IMR-90 (cell line): ENCODE measurements around the gene CNPY1. TPM values are rescaled to one million over a fixed set of nuclear protein-coding genes. Genes with fewer than 3 reads are reported as not detected.

Source experiments
- ATAC-seq: fragments of 200-7000 bp; cut with Tn5 transposase; 2 replicates; pipeline ENCODE4 v1.9.1; 2020; ENCODE audit warnings: low read depth, mild to moderate bottlenecking, moderate library complexity
- BruUV-seq: library from RNA; stranded (reverse); fragments of 400-500 nt; replicated peaks from 2 replicates; lab custom pipeline; 2021; lab: Mats Ljungman, UMichigan
- CTCF ChIA-PET: fragments of 300-600 bp; formaldehyde crosslinking; extraction: SDS; loops from one replicate; lab custom pipeline; 2021; ENCODE audit warnings: antibody characterized with exemption; lab: Yijun Ruan, JAX
- POLR2A ChIA-PET: fragments of 300-600 bp; sonication (Branson Sonifier 250); formaldehyde crosslinking; loops from one replicate; lab custom pipeline; 2022; ENCODE audit warnings: antibody characterized with exemption; ENCODE audit not compliant: unreplicated experiment; lab: Charles Lee
- DNase-seq: peaks from one replicate; pipeline ENCODE4 v3.0.0; 2013
- H2AFZ ChIP-seq: replicated peaks from 2 replicates; pipeline ENCODE3; 2013; ENCODE audit warnings: low read length, mild to moderate bottlenecking; ENCODE audit not compliant: poor library complexity
- H2AK5ac ChIP-seq: 2 replicates; pipeline ENCODE4 v1.6.1; 2013; ENCODE audit warnings: low read depth, low read length, inconsistent platforms
- H2AK9ac ChIP-seq: replicated peaks from 2 replicates; pipeline ENCODE3; 2013; ENCODE audit warnings: mild to moderate bottlenecking, low read depth, low read length, moderate library complexity; ENCODE audit not compliant: poor library complexity
- H2BK120ac ChIP-seq: 2 replicates; pipeline ENCODE4 v1.6.1; 2013; ENCODE audit warnings: low read depth, low read length, inconsistent platforms
- H2BK15ac ChIP-seq: 3 replicates; pipeline ENCODE4 v1.6.1; 2013; ENCODE audit warnings: low read depth, low read length, inconsistent platforms
- H2BK20ac ChIP-seq: 2 replicates; pipeline ENCODE4 v1.6.1; 2013; ENCODE audit warnings: low read depth, mild to moderate bottlenecking, inconsistent platforms, low read length, moderate library complexity
- H2BK5ac ChIP-seq: 2 replicates; pipeline ENCODE4 v1.6.1; 2013; ENCODE audit warnings: mild to moderate bottlenecking, low read depth, low read length, inconsistent platforms; ENCODE audit not compliant: poor library complexity, severe bottlenecking
- H3K14ac ChIP-seq: replicated peaks from 2 replicates; pipeline ENCODE4 v1.6.1; 2013; ENCODE audit warnings: low read depth, low read length, inconsistent platforms
- H3K18ac ChIP-seq: 2 replicates; pipeline ENCODE4 v1.6.1; 2013; ENCODE audit warnings: low read depth, low read length, control low read depth
- H3K23ac ChIP-seq: 2 replicates; pipeline ENCODE4 v1.6.1; 2013; ENCODE audit warnings: low read depth, low read length, inconsistent platforms
- H3K27ac ChIP-seq: 2 replicates; pipeline ENCODE4 v1.5.1; 2013; ENCODE audit warnings: mild to moderate bottlenecking, control low read depth, low read length; ENCODE audit not compliant: insufficient read depth
- H3K27me3 ChIP-seq: 2 replicates; pipeline ENCODE4 v1.6.1; 2013; ENCODE audit warnings: low read length; ENCODE audit not compliant: control insufficient read depth, insufficient read depth
- H3K36me3 ChIP-seq: 2 replicates; pipeline ENCODE4 v1.6.1; 2013; ENCODE audit warnings: low read length, mixed read lengths; ENCODE audit not compliant: control insufficient read depth, insufficient read depth
- H3K4ac ChIP-seq: 2 replicates; pipeline ENCODE4 v1.6.1; 2013; ENCODE audit warnings: low read depth, low read length, inconsistent platforms
- H3K4me1 ChIP-seq: 2 replicates; pipeline ENCODE4 v1.6.1; 2013; ENCODE audit warnings: low read length, mixed read lengths; ENCODE audit not compliant: control insufficient read depth, insufficient read depth
- H3K4me2 ChIP-seq: 2 replicates; pipeline ENCODE4 v1.6.1; 2013; ENCODE audit warnings: low read depth, mild to moderate bottlenecking, control low read depth, low read length, moderate library complexity
- H3K4me3 ChIP-seq: 2 replicates; pipeline ENCODE4 v1.5.1; 2013; ENCODE audit warnings: low read depth, mild to moderate bottlenecking, control low read depth, low read length, moderate library complexity; ENCODE audit not compliant: insufficient read depth
- H3K56ac ChIP-seq: 2 replicates; pipeline ENCODE4 v1.6.1; 2013; ENCODE audit warnings: low read length, inconsistent platforms; ENCODE audit not compliant: insufficient read depth; ENCODE audit errors: extremely low read depth
- H3K79me1 ChIP-seq, 2 experiments: 2 replicates each; pipeline ENCODE4 v1.6.1; 2013; ENCODE audit warnings: low read length in 2 of 2, inconsistent platforms in 1 of 2, low read depth in 1 of 2
- H3K9ac ChIP-seq: 2 replicates; pipeline ENCODE4 v1.6.1; 2013; ENCODE audit warnings: low read depth, low read length, control low read depth
- H3K9me1 ChIP-seq: 2 replicates; pipeline ENCODE4 v1.6.1; 2013; ENCODE audit warnings: low read length, inconsistent platforms; ENCODE audit not compliant: insufficient read depth
- H3K9me3 ChIP-seq: 2 replicates; pipeline ENCODE4 v1.6.1; 2013; ENCODE audit warnings: low read length; ENCODE audit not compliant: control insufficient read depth, insufficient read depth
- H4K20me1 ChIP-seq: 2 replicates; pipeline ENCODE4 v1.6.1; 2013; ENCODE audit warnings: low read length, inconsistent platforms; ENCODE audit not compliant: insufficient read depth
- H4K5ac ChIP-seq: 2 replicates; pipeline ENCODE4 v1.6.1; 2013; ENCODE audit warnings: mild to moderate bottlenecking, low read depth, low read length, control low read depth
- H4K8ac ChIP-seq, 2 experiments: 2 replicates each; pipeline ENCODE4 v1.6.1; 2013; ENCODE audit warnings: low read depth in 2 of 2, low read length in 2 of 2, control low read depth in 1 of 2, inconsistent platforms in 1 of 2
- H4K91ac ChIP-seq: 2 replicates; pipeline ENCODE4 v1.6.1; 2013; ENCODE audit warnings: low read depth, low read length, inconsistent platforms; ENCODE audit not compliant: insufficient read depth
- BHLHE40 ChIP-seq: fragments of 150-350 bp; IDR thresholded peaks from 2 replicates; pipeline ENCODE4 v1.6.1; 2016; ENCODE audit warnings: mild to moderate bottlenecking, low read depth, low read length
- CEBPB ChIP-seq: IDR thresholded peaks from 2 replicates; pipeline ENCODE4 v1.6.1; 2012; ENCODE audit warnings: low read depth, low read length, improper control_type of control experiment
- CHD1 ChIP-seq: IDR thresholded peaks from 2 replicates; pipeline ENCODE4 v1.6.1; 2012; ENCODE audit warnings: low read depth, low read length, improper control_type of control experiment
- MAFK ChIP-seq: IDR thresholded peaks from 2 replicates; pipeline ENCODE4 v1.6.1; 2012; ENCODE audit warnings: low read depth, low read length, improper control_type of control experiment
- MAZ ChIP-seq: IDR thresholded peaks from 2 replicates; pipeline ENCODE4 v1.6.1; 2012; ENCODE audit warnings: low read depth, mild to moderate bottlenecking, low read length, improper control_type of control experiment, moderate library complexity, borderline replicate concordance
- MXI1 ChIP-seq: IDR thresholded peaks from 2 replicates; pipeline ENCODE4 v1.6.1; 2012; ENCODE audit warnings: low read depth, mild to moderate bottlenecking, low read length, moderate library complexity, borderline replicate concordance
- NFE2L2 ChIP-seq: fragments of 150-350 bp; IDR thresholded peaks from 2 replicates; pipeline ENCODE4 v1.6.1; 2016; ENCODE audit warnings: low read depth, mild to moderate bottlenecking, low read length
- POLR2A ChIP-seq: IDR thresholded peaks from 2 replicates; pipeline ENCODE4 v1.6.1; 2012; ENCODE audit warnings: mild to moderate bottlenecking, low read depth, low read length
- RAD21 ChIP-seq: IDR thresholded peaks from 2 replicates; pipeline ENCODE4 v1.6.1; 2012; ENCODE audit warnings: low read length, improper control_type of control experiment
- RCOR1 ChIP-seq: IDR thresholded peaks from 2 replicates; pipeline ENCODE4 v1.6.1; 2012; ENCODE audit warnings: mild to moderate bottlenecking, low read length, improper control_type of control experiment; ENCODE audit not compliant: insufficient replicate concordance
- RFX5 ChIP-seq: IDR thresholded peaks from 2 replicates; pipeline ENCODE4 v1.8.0; 2012; ENCODE audit warnings: low read depth, mild to moderate bottlenecking, low read length, moderate library complexity
- SMC3 ChIP-seq: fragments of 150-350 bp; IDR thresholded peaks from 2 replicates; pipeline ENCODE4 v1.6.1; 2016; ENCODE audit warnings: low read depth, mild to moderate bottlenecking, antibody characterized with exemption, low read length, moderate library complexity
- WGBS, 2 experiments: methylation state at CpG; one replicate each; pipeline versions ENCODE4 v1.1.5 to v1.1.7; 2013; ENCODE audit warnings: missing lambda C conversion rate in 2 of 2; ENCODE audit not compliant: insufficient read length in 1 of 2; ENCODE audit errors: extremely low coverage in 2 of 2; 5-methylcytosine and 5-hydroxymethylcytosine counted together
- dilution Hi-C: fragments of 300-500 bp; cut with HindIII; formaldehyde crosslinking; loops from one replicate; pipeline ENCODE4 v1.14.3; 2018; ENCODE audit warnings: low sequenced_read_pairs; ENCODE audit not compliant: unreplicated experiment
- in situ Hi-C: fragments of 300-500 bp; cut with MboI; formaldehyde crosslinking; loops from 3 replicates; pipeline ENCODE4 v1.14.3; 2019; ENCODE audit warnings: low sequenced_read_pairs, inconsistent platforms, mixed read lengths
- intact Hi-C: fragments of 100-400 bp; cut with micrococcal nuclease; formaldehyde crosslinking; loops from 2 replicates; pipeline ENCODE4 v1.10.0; 2022
- polyA plus RNA-seq, 3 experiments: library from polyadenylated mRNA; depleted of rRNA; stranded (reverse); fragments of >200 nt; gene quantifications; 2 replicates each; pipeline ENCODE4 v1.2.3, GENCODE V29; 2012; ENCODE audit warnings: low replicate concordance in 1 of 3
- total RNA-seq: library from RNA; depleted of rRNA; stranded (reverse); fragments of >200 nt; gene quantifications from 2 replicates; pipeline ENCODE4 v1.2.3, GENCODE V29; 2012
- TF ChIP-seq, protein P1 (sequence below): fragments of 150-350 bp; IDR thresholded peaks from 2 replicates; pipeline ENCODE4 v1.6.1; 2017; ENCODE audit warnings: mild to moderate bottlenecking, antibody characterized with exemption, low read length, low read depth
- TF ChIP-seq, protein P2 (sequence below): fragments of 150-350 bp; IDR thresholded peaks from 2 replicates; pipeline ENCODE4 v1.6.1; 2016; ENCODE audit warnings: low read depth, mild to moderate bottlenecking, low read length, moderate library complexity, borderline replicate concordance

Gene CNPY1
- total and polyA plus RNA-seq, 2 of the 4 experiments (the other 2 are of a cell fraction) = not detected

DNA sequence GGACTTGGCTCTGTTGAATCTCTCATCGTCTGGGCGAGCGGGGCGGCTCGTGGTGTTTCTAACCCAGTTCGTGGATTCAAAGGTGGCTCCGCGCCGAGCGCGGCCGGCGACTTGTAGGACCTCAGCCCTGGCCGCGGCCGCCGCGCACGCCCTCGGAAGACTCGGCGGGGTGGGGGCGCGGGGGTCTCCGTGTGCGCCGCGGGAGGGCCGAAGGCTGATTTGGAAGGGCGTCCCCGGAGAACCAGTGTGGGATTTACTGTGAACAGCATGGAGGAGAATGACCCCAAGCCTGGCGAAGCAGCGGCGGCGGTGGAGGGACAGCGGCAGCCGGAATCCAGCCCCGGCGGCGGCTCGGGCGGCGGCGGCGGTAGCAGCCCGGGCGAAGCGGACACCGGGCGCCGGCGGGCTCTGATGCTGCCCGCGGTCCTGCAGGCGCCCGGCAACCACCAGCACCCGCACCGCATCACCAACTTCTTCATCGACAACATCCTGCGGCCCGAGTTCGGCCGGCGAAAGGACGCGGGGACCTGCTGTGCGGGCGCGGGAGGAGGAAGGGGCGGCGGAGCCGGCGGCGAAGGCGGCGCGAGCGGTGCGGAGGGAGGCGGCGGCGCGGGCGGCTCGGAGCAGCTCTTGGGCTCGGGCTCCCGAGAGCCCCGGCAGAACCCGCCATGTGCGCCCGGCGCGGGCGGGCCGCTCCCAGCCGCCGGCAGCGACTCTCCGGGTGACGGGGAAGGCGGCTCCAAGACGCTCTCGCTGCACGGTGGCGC is 88.1 kb downstream of the CNPY1 start, which contains the start of gene EN2 (continued):
- no peak for TF ChIP-seq CEBPB

DNA sequence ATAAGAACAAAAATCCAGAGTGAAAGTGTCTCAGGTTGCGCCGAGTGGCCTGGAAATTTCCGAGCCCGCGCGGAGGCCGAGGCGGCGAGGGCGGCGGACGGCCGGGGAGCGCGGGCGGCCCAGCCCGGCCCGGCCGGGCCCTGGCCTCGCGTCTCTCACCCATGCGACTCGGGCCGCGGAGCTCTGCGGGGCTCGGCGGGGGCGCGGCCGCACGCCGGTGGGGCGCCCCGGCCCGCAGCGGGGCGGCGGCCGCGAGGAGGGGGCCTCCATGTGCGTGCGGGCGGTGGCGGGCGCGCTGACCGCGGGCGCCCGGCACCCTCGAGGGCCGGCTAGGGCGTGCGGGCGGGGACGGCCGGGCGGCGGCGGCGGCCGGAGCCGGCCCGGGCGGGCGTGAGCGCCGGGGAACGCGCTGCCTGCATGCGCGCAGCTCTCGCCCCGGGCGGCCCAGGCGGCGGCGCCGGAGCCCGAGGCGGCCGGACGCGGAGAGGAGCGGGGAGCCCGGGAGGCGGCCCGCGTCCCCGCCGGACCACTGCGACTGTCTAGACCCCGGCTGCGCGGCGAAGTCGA is 88.7 kb downstream of the CNPY1 start:
- dilution Hi-C loops (no loop called here), intact Hi-C loops (loop anchor here (10.0 kb wide), 2 partner anchors 83 to 163 kb away; partner anchors contain the start of gene INSIG1), in situ Hi-C loops (no loop called here)
- peak; percentile 31 for ATAC-seq
- no peak overlapping the region for H3K9ac ChIP-seq
- H3K27me3 ChIP-seq = peaks cover 92% of the 10 kb centered on the region
- no peak overlapping the region for H4K5ac ChIP-seq
- 0 out of 2 replicates have a peak overlapping the region, but pooled peaks have one; percentile 13 for H3K4me3 ChIP-seq
- H3K27ac ChIP-seq = no peak overlapping the region
- H2AK9ac ChIP-seq = no peak overlapping the region
- no peaks in the 10 kb centered on the region for H3K36me3 ChIP-seq
- no peak overlapping the region for H3K56ac ChIP-seq
- WGBS, 2 experiments = 6% methylated on average over 16 of the region's 98 CpGs; no CpG with 5 or more reads in 1 of the 2 experiments
- TF ChIP-seq RCOR1 = no peak
- TF ChIP-seq RAD21 = no peak
- no peak for TF ChIP-seq CEBPB
- TF ChIP-seq SMC3 = no peak
- no peak for TF ChIP-seq MAFK
- TF ChIP-seq, protein P1, sequence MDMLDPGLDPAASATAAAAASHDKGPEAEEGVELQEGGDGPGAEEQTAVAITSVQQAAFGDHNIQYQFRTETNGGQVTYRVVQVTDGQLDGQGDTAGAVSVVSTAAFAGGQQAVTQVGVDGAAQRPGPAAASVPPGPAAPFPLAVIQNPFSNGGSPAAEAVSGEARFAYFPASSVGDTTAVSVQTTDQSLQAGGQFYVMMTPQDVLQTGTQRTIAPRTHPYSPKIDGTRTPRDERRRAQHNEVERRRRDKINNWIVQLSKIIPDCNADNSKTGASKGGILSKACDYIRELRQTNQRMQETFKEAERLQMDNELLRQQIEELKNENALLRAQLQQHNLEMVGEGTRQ = no peak
- no peak for TF ChIP-seq CHD1
- TF ChIP-seq RFX5 = no peak
- no peak for TF ChIP-seq NFE2L2
- no peak for TF ChIP-seq BHLHE40
- TF ChIP-seq MXI1 = no peak
- no peak for TF ChIP-seq MAZ
- TF ChIP-seq, protein P2, sequence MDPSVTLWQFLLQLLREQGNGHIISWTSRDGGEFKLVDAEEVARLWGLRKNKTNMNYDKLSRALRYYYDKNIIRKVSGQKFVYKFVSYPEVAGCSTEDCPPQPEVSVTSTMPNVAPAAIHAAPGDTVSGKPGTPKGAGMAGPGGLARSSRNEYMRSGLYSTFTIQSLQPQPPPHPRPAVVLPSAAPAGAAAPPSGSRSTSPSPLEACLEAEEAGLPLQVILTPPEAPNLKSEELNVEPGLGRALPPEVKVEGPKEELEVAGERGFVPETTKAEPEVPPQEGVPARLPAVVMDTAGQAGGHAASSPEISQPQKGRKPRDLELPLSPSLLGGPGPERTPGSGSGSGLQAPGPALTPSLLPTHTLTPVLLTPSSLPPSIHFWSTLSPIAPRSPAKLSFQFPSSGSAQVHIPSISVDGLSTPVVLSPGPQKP = no peak
- no peak for TF ChIP-seq POLR2A
- DNase-seq = no peak
- H4K8ac ChIP-seq = no peak overlapping the region
- no peaks in the 10 kb centered on the region; the same call in 1 of the 2 replicates for H3K9me1 ChIP-seq
- no peak overlapping the region for H2AK5ac ChIP-seq
- POLR2A ChIA-PET = no interaction called here
- no peak overlapping the region for H2BK20ac ChIP-seq
- no peaks in the 10 kb centered on the region for H3K4me1 ChIP-seq
- no peak overlapping the region for H2BK15ac ChIP-seq
- peak overlapping the region; percentile 84 for H2AFZ ChIP-seq
- CTCF ChIA-PET = no interaction called here
- no peak overlapping the region for H3K18ac ChIP-seq
- no peak overlapping the region for H3K23ac ChIP-seq
- no peak overlapping the region for H3K14ac ChIP-seq
- H2BK5ac ChIP-seq = no peak overlapping the region
- H3K79me1 ChIP-seq = no peaks in the 10 kb centered on the region
- H3K4me2 ChIP-seq = no peak overlapping the region
- H4K20me1 ChIP-seq = no peaks in the 10 kb centered on the region
- no peak overlapping the region for H4K91ac ChIP-seq
- no TSS peak for BruUV-seq
- no peak overlapping the region for H3K4ac ChIP-seq
- no peak overlapping the region for H2BK120ac ChIP-seq
- peaks cover 7% of the 10 kb centered on the region; the same call in 1 of the 2 replicates for H3K9me3 ChIP-seq
